ENCODE measurements around the gene POP5. TPM values are rescaled to one million over a fixed set of nuclear protein-coding genes. Genes with fewer than 3 reads are reported as not detected.
A peak's percentile ranks its signal among the peaks of the same experiment; 100 is the strongest.
"Not testable (repeated sequence)": the region's sequence is repeated elsewhere in the genome, so short reads cannot be mapped to it uniquely, and the experiment has no call there.

Gene POP5
- total RNA-seq, 1 donor from 2014 or later = 23.1 TPM

GRCh38 chr12:120614848-120615247 is 33.6 kb upstream of the POP5 start:
- no peak for TF ChIP-seq CTCF (conservative IDR thresholded peaks at IDR 0.05; ENCODE audit: low read depth, low read length)
- no peak overlapping the region for H3K4me3 ChIP-seq (ENCODE audit: low read depth, low read length)
- no peak for DNase-seq (ENCODE audit: low read depth)

- DNase-seq (ENCODE audit: low read depth); H3K4me3 ChIP-seq (ENCODE audit: low read depth, low read length): not testable (repeated sequence)
Observed at GRCh38 chr12:120611534-120611933, 30.3 kb upstream of the POP5 start.

- no peak for DNase-seq (ENCODE audit: low read depth)
- no peak for TF ChIP-seq CTCF (conservative IDR thresholded peaks at IDR 0.05; ENCODE audit: low read depth, low read length)
- H3K4me3 ChIP-seq (ENCODE audit: low read depth, low read length) = no peak overlapping the region
Observed at GRCh38 chr12:120610560-120610959, 29.4 kb upstream of the POP5 start.

GRCh38 chr12:120602416-120602815 is 21.2 kb upstream of the POP5 start:
- H3K4me3 ChIP-seq (ENCODE audit: low read depth, low read length); DNase-seq (ENCODE audit: low read depth): not testable (repeated sequence)

GRCh38 chr12:120599672-120600552 is 18.7 kb upstream of the POP5 start:
- DNase-seq (ENCODE audit: low read depth) = no peak
- no peak for TF ChIP-seq CTCF (conservative IDR thresholded peaks at IDR 0.05; ENCODE audit: low read depth, low read length)
- no peak overlapping the region for H3K4me3 ChIP-seq (ENCODE audit: low read depth, low read length)

- DNase-seq (ENCODE audit: low read depth) = peak; percentile 69
- H3K4me3 ChIP-seq (ENCODE audit: low read depth, low read length) = peak overlapping the region; percentile 34
- no peak for TF ChIP-seq CTCF (conservative IDR thresholded peaks at IDR 0.05; ENCODE audit: low read depth, low read length)
Observed at GRCh38 chr12:120598674-120599463, 17.7 kb upstream of the POP5 start.

GRCh38 chr12:120597861-120598260 is 16.7 kb upstream of the POP5 start:
- H3K4me3 ChIP-seq (ENCODE audit: low read depth, low read length) = no peak overlapping the region
- no peak for TF ChIP-seq CTCF (conservative IDR thresholded peaks at IDR 0.05; ENCODE audit: low read depth, low read length)
- no peak for DNase-seq (ENCODE audit: low read depth)
